Measurements from ENCODE around the gene NPAS3. TPM values are rescaled to one million over a fixed set of nuclear protein-coding genes. Genes with fewer than 3 reads are reported as not detected.

NPAS3 gene
- total and polyA plus RNA-seq, 10 donors: 0.13 to 9.5 (median 2.9) TPM

- Histone ChIP-seq H3K4me3 (no peak overlapping the region), H3K36me3 (no peaks in the 10 kb centered on the region), H3K27me3 (replicated peaks in 1 of 7) (no peaks in the 10 kb centered on the region), H3K9me3 (no peaks in the 10 kb centered on the region), H3K4me1 (no peaks in the 10 kb centered on the region), H3K27ac (no peak overlapping the region)
- DNase-seq: no peak
- TF ChIP-seq POLR2A (IDR thresholded peaks at IDR 0.05) (no peak), POLR2AphosphoS5 (IDR thresholded peaks at IDR 0.05) (no peak), CTCF (IDR thresholded peaks at IDR 0.05 in 8 of 11, conservative IDR thresholded peaks at IDR 0.05 in 3 of 11) (no peak)
- WGBS, 5 donors: 85 to 95% (median 91%) methylated on average over 4 of the region's 4 CpGs
- intact Hi-C loops (cut with DNase I; ENCODE audit: low total_unique reads): no loop called here
These were observed 698.0 kb downstream of the NPAS3 start for GRCh38 chr14:33636716-33637115.

- Histone ChIP-seq H3K36me3 (no peaks in the 10 kb centered on the region), H3K9me3 (no peaks in the 10 kb centered on the region), H3K27me3 (replicated peaks in 1 of 7) (no peaks in the 10 kb centered on the region), H3K4me3 (no peak overlapping the region), H3K4me1 (no peaks in the 10 kb centered on the region), H3K27ac (no peak overlapping the region)
- TF ChIP-seq CTCF (IDR thresholded peaks at IDR 0.05 in 8 of 11, conservative IDR thresholded peaks at IDR 0.05 in 3 of 11) (no peak), POLR2AphosphoS5 (IDR thresholded peaks at IDR 0.05) (no peak), POLR2A (IDR thresholded peaks at IDR 0.05) (no peak)
- intact Hi-C loops (cut with DNase I; ENCODE audit: low total_unique reads): no loop called here
- no peak for DNase-seq
- WGBS, 5 donors: 78 to 89% (median 84%) methylated on average over 6 of the region's 6 CpGs
These were observed 703.4 kb downstream of the NPAS3 start for GRCh38 chr14:33642080-33642479.

- TF ChIP-seq CTCF (IDR thresholded peaks at IDR 0.05 in 8 of 11, conservative IDR thresholded peaks at IDR 0.05 in 3 of 11) (no peak), POLR2A (IDR thresholded peaks at IDR 0.05) (no peak), POLR2AphosphoS5 (IDR thresholded peaks at IDR 0.05) (no peak)
- intact Hi-C loops (cut with DNase I; ENCODE audit: low total_unique reads): no loop called here
- no peaks in the 10 kb centered on the region for H3K36me3 ChIP-seq
- no peak overlapping the region for H3K27ac ChIP-seq
- H3K4me3 ChIP-seq: no peak overlapping the region
- no peaks in the 10 kb centered on the region for H3K27me3 ChIP-seq (replicated peaks in 1 of 7)
- no peaks in the 10 kb centered on the region for H3K4me1 ChIP-seq
- DNase-seq: no peak
- WGBS, 5 donors: 72 to 85% (median 81%) methylated on average over 4 of the region's 4 CpGs
- H3K9me3 ChIP-seq: no peaks in the 10 kb centered on the region
These were observed 704.1 kb downstream of the NPAS3 start for GRCh38 chr14:33642691-33643244.

- no peak overlapping the region for H3K27ac ChIP-seq
- no peak overlapping the region for H3K4me3 ChIP-seq
- intact Hi-C loops (cut with DNase I; ENCODE audit: low total_unique reads): no loop called here
- 81 to 91% (median 86%) methylated on average over 5 of the region's 5 CpGs for whole genome bisulfite sequencing, 5 donors
- H3K9me3 ChIP-seq: no peaks in the 10 kb centered on the region
- no peaks in the 10 kb centered on the region for H3K4me1 ChIP-seq
- TF ChIP-seq POLR2AphosphoS5 (IDR thresholded peaks at IDR 0.05) (no peak), POLR2A (IDR thresholded peaks at IDR 0.05) (no peak), CTCF (IDR thresholded peaks at IDR 0.05 in 8 of 11, conservative IDR thresholded peaks at IDR 0.05 in 3 of 11) (no peak)
- no peaks in the 10 kb centered on the region for H3K36me3 ChIP-seq
- no peak for DNase-seq
- no peaks in the 10 kb centered on the region for H3K27me3 ChIP-seq (replicated peaks in 1 of 7)
These were observed 704.9 kb downstream of the NPAS3 start for GRCh38 chr14:33643426-33644181.
